MM.1S (cell line): Measurements from ENCODE around the gene ITPR1.

ENCODE experiments used
- DNase-seq: peaks from one replicate; pipeline ENCODE4 v3.0.0-alpha.2; 2015
- H2AFZ ChIP-seq: fragments of 300-600 bp; sonication (generic); 2 replicates; pipeline ENCODE4 v1.6.0; 2016; ENCODE audit warnings: antibody characterized with exemption, low read length
- H3F3A ChIP-seq: fragments of 300-600 bp; sonication (generic); 2 replicates; pipeline ENCODE4 v1.6.1; 2016; ENCODE audit warnings: mild to moderate bottlenecking, antibody characterized with exemption, low read length, moderate library complexity, mixed read lengths; ENCODE audit not compliant: insufficient read depth
- H3K27ac ChIP-seq: fragments of 300-600 bp; sonication (generic); 2 replicates; pipeline ENCODE4 v1.5.1; 2016; ENCODE audit warnings: mild to moderate bottlenecking, low read length
- H3K27me3 ChIP-seq: fragments of 300-600 bp; sonication (generic); replicated peaks from 2 replicates; pipeline ENCODE4 v1.6.0; 2016; ENCODE audit warnings: low read length; ENCODE audit not compliant: insufficient read depth
- H3K36me3 ChIP-seq: fragments of 300-600 bp; sonication (generic); replicated peaks from 2 replicates; pipeline ENCODE4 v1.6.1; 2016; ENCODE audit warnings: mild to moderate bottlenecking, low read length, mixed read lengths; ENCODE audit not compliant: insufficient read depth
- H3K4me1 ChIP-seq: fragments of 300-600 bp; sonication (generic); 2 replicates; pipeline ENCODE4 v1.6.1; 2016; ENCODE audit warnings: low read length, mixed read lengths
- H3K4me2 ChIP-seq: fragments of 300-600 bp; sonication (generic); 2 replicates; pipeline ENCODE4 v1.6.0; 2016; ENCODE audit warnings: low read depth, low read length
- H3K4me3 ChIP-seq: fragments of 300-600 bp; sonication (generic); 2 replicates; pipeline ENCODE4 v1.5.1; 2016; ENCODE audit warnings: low read length, mixed read lengths
- H3K79me2 ChIP-seq: fragments of 300-600 bp; sonication (generic); 2 replicates; pipeline ENCODE4 v1.6.1; 2016; ENCODE audit warnings: mixed run types, low read length, mixed read lengths
- H3K9ac ChIP-seq: fragments of 300-600 bp; sonication (generic); 2 replicates; pipeline ENCODE4 v1.6.1; 2016; ENCODE audit warnings: low read length, mixed read lengths
- H3K9me2 ChIP-seq: fragments of 300-600 bp; sonication (generic); replicated peaks from 2 replicates; pipeline ENCODE4 v1.6.1; 2016; ENCODE audit warnings: mild to moderate bottlenecking, low read length, mixed read lengths; ENCODE audit not compliant: insufficient read depth
- H3K9me3 ChIP-seq: fragments of 300-600 bp; sonication (generic); replicated peaks from 2 replicates; pipeline ENCODE4 v1.6.1; 2016; ENCODE audit warnings: mild to moderate bottlenecking, low read length, mixed read lengths; ENCODE audit not compliant: insufficient read depth
- H4K20me1 ChIP-seq: fragments of 300-600 bp; sonication (generic); 2 replicates; pipeline ENCODE4 v1.6.1; 2016; ENCODE audit warnings: mild to moderate bottlenecking, low read length, moderate library complexity, mixed read lengths; ENCODE audit not compliant: insufficient read depth
- EZH2 ChIP-seq: fragments of 300-600 bp; sonication (generic); optimal IDR thresholded peaks from 2 replicates; pipeline ENCODE3; 2017; ENCODE audit warnings: low read depth, mild to moderate bottlenecking, antibody characterized with exemption, low read length, mixed read lengths
- EZH2phosphoT487 ChIP-seq: fragments of 300-600 bp; sonication (generic); IDR thresholded peaks from 2 replicates; pipeline ENCODE4 v1.6.1; 2018; ENCODE audit warnings: antibody characterized with exemption, low read length
- TF ChIP-seq, protein P1 (sequence below): fragments of 300-600 bp; sonication (generic); IDR thresholded peaks from 2 replicates; pipeline ENCODE4 v1.5.1; 2016; ENCODE audit warnings: antibody characterized with exemption, low read length, mixed read lengths

Gene ITPR1

DNA sequence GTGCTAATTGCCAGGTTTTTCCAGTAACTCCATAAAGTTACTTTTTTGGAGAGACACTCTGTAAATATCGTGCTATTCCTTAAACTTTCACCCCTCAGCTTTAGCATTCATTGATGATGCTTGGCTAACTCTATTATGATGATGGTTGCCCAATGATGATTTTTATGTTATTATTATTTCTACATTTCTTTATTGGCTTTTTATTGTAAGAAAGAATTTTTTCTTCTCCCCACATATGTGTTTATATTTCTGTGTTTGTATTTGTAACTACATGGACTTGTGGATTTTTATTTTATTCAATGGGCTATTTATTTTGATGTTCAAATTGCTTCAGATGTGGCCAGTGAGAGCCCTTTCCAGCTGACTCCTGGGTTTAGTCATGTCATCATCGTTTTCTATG, 323.6 kb downstream of the ITPR1 start:
- H3K9me2 ChIP-seq: no peaks in the 10 kb centered on the region
- no peak overlapping the region for H3K4me3 ChIP-seq
- no peaks in the 10 kb centered on the region for H3F3A ChIP-seq
- no peaks in the 10 kb centered on the region for H3K9me3 ChIP-seq
- no peaks in the 10 kb centered on the region for H3K36me3 ChIP-seq
- no peaks in the 10 kb centered on the region for H4K20me1 ChIP-seq
- H3K27me3 ChIP-seq: no peaks in the 10 kb centered on the region
- TF ChIP-seq EZH2 (no peak), EZH2phosphoT487 (no peak)
- TF ChIP-seq, protein P1, sequence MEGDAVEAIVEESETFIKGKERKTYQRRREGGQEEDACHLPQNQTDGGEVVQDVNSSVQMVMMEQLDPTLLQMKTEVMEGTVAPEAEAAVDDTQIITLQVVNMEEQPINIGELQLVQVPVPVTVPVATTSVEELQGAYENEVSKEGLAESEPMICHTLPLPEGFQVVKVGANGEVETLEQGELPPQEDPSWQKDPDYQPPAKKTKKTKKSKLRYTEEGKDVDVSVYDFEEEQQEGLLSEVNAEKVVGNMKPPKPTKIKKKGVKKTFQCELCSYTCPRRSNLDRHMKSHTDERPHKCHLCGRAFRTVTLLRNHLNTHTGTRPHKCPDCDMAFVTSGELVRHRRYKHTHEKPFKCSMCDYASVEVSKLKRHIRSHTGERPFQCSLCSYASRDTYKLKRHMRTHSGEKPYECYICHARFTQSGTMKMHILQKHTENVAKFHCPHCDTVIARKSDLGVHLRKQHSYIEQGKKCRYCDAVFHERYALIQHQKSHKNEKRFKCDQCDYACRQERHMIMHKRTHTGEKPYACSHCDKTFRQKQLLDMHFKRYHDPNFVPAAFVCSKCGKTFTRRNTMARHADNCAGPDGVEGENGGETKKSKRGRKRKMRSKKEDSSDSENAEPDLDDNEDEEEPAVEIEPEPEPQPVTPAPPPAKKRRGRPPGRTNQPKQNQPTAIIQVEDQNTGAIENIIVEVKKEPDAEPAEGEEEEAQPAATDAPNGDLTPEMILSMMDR: no peak
- no peak overlapping the region for H3K4me2 ChIP-seq
- H3K27ac ChIP-seq: no peak overlapping the region
- H2AFZ ChIP-seq: no peak overlapping the region
- no peak for DNase-seq
- H3K79me2 ChIP-seq: no peaks in the 10 kb centered on the region
- H3K9ac ChIP-seq: no peak overlapping the region
- no peaks in the 10 kb centered on the region for H3K4me1 ChIP-seq

DNA sequence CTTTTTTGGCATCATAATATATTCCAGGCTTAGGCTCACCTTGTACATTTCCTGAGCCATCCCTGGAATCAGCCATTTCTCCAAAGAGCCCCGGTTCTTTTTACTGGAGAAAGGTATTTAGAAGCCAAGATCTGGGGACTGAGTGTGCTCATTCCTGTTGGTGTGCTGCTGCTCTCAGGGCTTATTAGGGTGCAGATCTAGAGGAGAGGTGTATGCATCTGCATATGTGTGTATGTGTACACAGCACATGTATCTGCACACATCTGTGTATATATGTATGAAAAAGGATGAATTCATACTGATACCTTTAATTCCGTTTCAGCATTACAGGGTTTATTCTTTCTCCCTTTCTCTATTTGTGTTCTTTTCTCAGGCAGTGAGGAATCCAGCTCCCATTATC, 324.0 kb downstream of the ITPR1 start:
- no peak for DNase-seq
- no peaks in the 10 kb centered on the region for H4K20me1 ChIP-seq
- H3K4me1 ChIP-seq: no peaks in the 10 kb centered on the region
- H3K79me2 ChIP-seq: no peaks in the 10 kb centered on the region
- H3K4me2 ChIP-seq: no peak overlapping the region
- H3K36me3 ChIP-seq: no peaks in the 10 kb centered on the region
- H3K27me3 ChIP-seq: no peaks in the 10 kb centered on the region
- no peak overlapping the region for H3K27ac ChIP-seq
- no peak overlapping the region for H3K4me3 ChIP-seq
- no peaks in the 10 kb centered on the region for H3K9me3 ChIP-seq
- no peak overlapping the region for H2AFZ ChIP-seq
- H3K9ac ChIP-seq: no peak overlapping the region
- H3K9me2 ChIP-seq: no peaks in the 10 kb centered on the region
- TF ChIP-seq, protein P1: no peak
- no peaks in the 10 kb centered on the region for H3F3A ChIP-seq

DNA sequence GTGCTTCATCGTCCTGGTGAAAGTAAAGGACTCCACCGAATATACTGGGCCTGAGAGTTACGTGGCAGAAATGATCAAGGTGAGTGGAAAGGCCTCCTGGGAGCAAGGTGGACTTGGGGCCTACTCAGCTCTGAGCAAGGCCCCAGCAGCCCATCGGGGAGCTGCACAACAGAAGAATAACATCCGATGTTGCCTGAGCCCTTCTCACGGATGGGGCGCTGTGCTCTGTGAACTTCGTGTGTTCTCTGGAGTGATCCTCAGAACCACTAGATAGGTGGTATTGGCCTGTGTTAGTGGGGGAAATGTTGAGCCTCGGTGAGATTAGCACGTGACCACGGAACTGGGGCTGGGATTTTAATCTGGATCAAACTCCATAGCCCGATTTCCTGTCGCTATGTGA, 325.0 kb downstream of the ITPR1 start:
- no peak overlapping the region for H3K4me3 ChIP-seq

More for the DNA sequence above, 325.0 kb downstream of the ITPR1 start:
- no peak for DNase-seq
- H3K36me3 ChIP-seq: no peaks in the 10 kb centered on the region
- H4K20me1 ChIP-seq: no peaks in the 10 kb centered on the region
- no peak overlapping the region for H3K27ac ChIP-seq
- no peaks in the 10 kb centered on the region for H3K9me3 ChIP-seq
- TF ChIP-seq, protein P1: no peak
- no peak for TF ChIP-seq EZH2
- no peak for TF ChIP-seq EZH2phosphoT487
- no peaks in the 10 kb centered on the region for H3K79me2 ChIP-seq
- H3K4me2 ChIP-seq: no peak overlapping the region
- no peaks in the 10 kb centered on the region for H3K9me2 ChIP-seq
- H3K9ac ChIP-seq: no peak overlapping the region
- H3K4me1 ChIP-seq: no peaks in the 10 kb centered on the region
- no peaks in the 10 kb centered on the region for H3K27me3 ChIP-seq
- H2AFZ ChIP-seq: no peak overlapping the region
- H3F3A ChIP-seq: no peaks in the 10 kb centered on the region
